HepG2 (cell line): ENCODE results near the gene DAD1. TPM values are rescaled to one million over a fixed set of nuclear protein-coding genes. Genes with fewer than 3 reads are reported as not detected.

ENCODE experiments used
- ATAC-seq: fragments of 200-7000 bp; cut with Tn5 transposase; 3 replicates; pipeline ENCODE4 v1.9.1; 2020; ENCODE audit warnings: mild to moderate bottlenecking, moderate library complexity
- BruUV-seq: library from RNA; stranded (reverse); fragments of 400-500 nt; replicated peaks from 2 replicates; lab custom pipeline; 2021; lab: Mats Ljungman, UMichigan
- CTCF ChIA-PET: fragments of 300-600 bp; formaldehyde crosslinking; extraction: SDS; loops from one replicate; lab custom pipeline; 2021; ENCODE audit warnings: low total read pairs, inconsistent platforms, low intra/inter-chr PET ratio; lab: Yijun Ruan, JAX
- POLR2A ChIA-PET: fragments of 350-600 bp; sonication (Branson Sonifier 250); formaldehyde crosslinking; loops from one replicate; lab custom pipeline; 2020; ENCODE audit warnings: antibody characterized with exemption, inconsistent platforms; lab: Yijun Ruan, JAX
- DNase-seq: peaks from one replicate; pipeline ENCODE4 v3.0.0-alpha.2; 2015; ENCODE audit warnings: low spot score
- FAIRE-seq: peaks from 3 replicates; lab custom pipeline; 2011; peaks lifted over from hg19 to GRCh38; lab: Jason Lieb, UNC
- H2AFZ ChIP-seq: one replicate; pipeline ENCODE4 v1.6.1; 2011; ENCODE audit warnings: low read length, inconsistent platforms
- H3K27ac ChIP-seq: fragments of 300-600 bp; 3 replicates; pipeline ENCODE4 v1.8.0; 2011; ENCODE audit warnings: mixed run types, mild to moderate bottlenecking, mixed read lengths, low read length, inconsistent platforms; ENCODE audit not compliant: insufficient read depth; ENCODE audit errors: extremely low read length
- H3K27me3 ChIP-seq, 2 experiments: fragments of 200-600 bp in 1 of 2; 2 replicates in 1 of 2; 3 replicates in 1 of 2; pipeline versions ENCODE4 v1.6.0 to v1.8.0; 2011; ENCODE audit warnings: low read length in 2 of 2, mild to moderate bottlenecking in 2 of 2, moderate library complexity in 2 of 2, inconsistent platforms in 1 of 2; ENCODE audit not compliant: insufficient read depth in 2 of 2, control insufficient read depth in 1 of 2
- H3K36me3 ChIP-seq, 2 experiments: fragments of 200-600 bp in 1 of 2; replicated peaks in 1 of 2; 2 replicates in 1 of 2; 3 replicates in 1 of 2; pipeline versions ENCODE4 v1.5.1 to v1.8.0; 2011; ENCODE audit warnings: low read length in 2 of 2, inconsistent platforms in 1 of 2; ENCODE audit not compliant: insufficient read depth in 2 of 2, control insufficient read depth in 1 of 2
- H3K4me1 ChIP-seq: 2 replicates; pipeline ENCODE4 v1.5.1; 2012; ENCODE audit warnings: low read length, inconsistent platforms; ENCODE audit not compliant: insufficient read depth
- H3K4me2 ChIP-seq: 2 replicates; pipeline ENCODE4 v1.6.0; 2011; ENCODE audit warnings: low read depth, low read length, inconsistent platforms
- H3K4me3 ChIP-seq, 3 experiments: fragments of 200-600 bp in 1 of 3; sonication (generic), shearing (Covaris generic) in 1 of 3; replicated peaks in 1 of 3; 2 replicates each; pipeline ENCODE4 v1.5.1; 2011 to 2016; ENCODE audit warnings: low read length in 3 of 3, inconsistent platforms in 2 of 3, low read depth in 2 of 3, mild to moderate bottlenecking in 2 of 3, control low read depth in 1 of 3, mixed read lengths in 1 of 3; ENCODE audit not compliant: insufficient read depth in 1 of 3
- H3K79me2 ChIP-seq: one replicate; pipeline ENCODE4 v1.6.1; 2011; ENCODE audit warnings: low read length, inconsistent platforms; ENCODE audit not compliant: insufficient read depth
- H3K9ac ChIP-seq: 2 replicates; pipeline ENCODE4 v1.6.0; 2011; ENCODE audit warnings: mild to moderate bottlenecking, low read depth, low read length, inconsistent platforms; ENCODE audit not compliant: insufficient read depth
- H3K9me3 ChIP-seq: 2 replicates; pipeline ENCODE4 v1.5.1; 2012; ENCODE audit warnings: mild to moderate bottlenecking, low read length
- H4K20me1 ChIP-seq: 2 replicates; pipeline ENCODE4 v1.6.0; 2011; ENCODE audit warnings: inconsistent platforms, mild to moderate bottlenecking, low read length, moderate library complexity; ENCODE audit not compliant: insufficient read depth
- AKNA ChIP-seq: sonication (generic); formaldehyde crosslinking; IDR thresholded peaks from 2 replicates; pipeline ENCODE4 v1.4.0; 2020; ENCODE audit warnings: missing genetic modification reagents, borderline replicate concordance
- GFI1 ChIP-seq: sonication (generic); formaldehyde crosslinking; IDR thresholded peaks from 2 replicates; pipeline ENCODE4 v1.5.0; 2020; ENCODE audit warnings: missing genetic modification reagents, mild to moderate bottlenecking, borderline replicate concordance
- GPBP1L1 ChIP-seq: sonication (generic); formaldehyde crosslinking; IDR thresholded peaks from 2 replicates; pipeline ENCODE4 v1.5.0; 2020; ENCODE audit warnings: mild to moderate bottlenecking, missing genetic modification reagents
- KAT2B ChIP-seq: fragments of 150-350 bp; IDR thresholded peaks from 2 replicates; pipeline ENCODE4 v1.6.1; 2014; ENCODE audit warnings: low read depth, low read length, borderline replicate concordance
- STAG1 ChIP-seq: sonication (generic); formaldehyde crosslinking; IDR thresholded peaks from 2 replicates; pipeline ENCODE4 v1.4.0; 2020; ENCODE audit warnings: missing genetic modification reagents
- ZNF232 ChIP-seq: sonication (generic); formaldehyde crosslinking; IDR thresholded peaks from 2 replicates; pipeline ENCODE4 v1.4.0; 2020; ENCODE audit warnings: missing genetic modification reagents, borderline replicate concordance
- ZNF30 ChIP-seq: sonication (generic); formaldehyde crosslinking; IDR thresholded peaks from 2 replicates; pipeline ENCODE4 v1.5.0; 2020; ENCODE audit warnings: mild to moderate bottlenecking, missing genetic modification reagents
- ZNF510 ChIP-seq: sonication (generic); formaldehyde crosslinking; IDR thresholded peaks from 2 replicates; pipeline ENCODE4 v1.4.0; 2020; ENCODE audit warnings: low read depth, mild to moderate bottlenecking, missing genetic modification reagents
- ZNF720 ChIP-seq: sonication (generic); formaldehyde crosslinking; IDR thresholded peaks from 2 replicates; pipeline ENCODE4 v1.4.0; 2020; ENCODE audit warnings: missing genetic modification reagents
- ZUFSP ChIP-seq: sonication (generic); formaldehyde crosslinking; IDR thresholded peaks from 2 replicates; pipeline ENCODE4 v1.9.0; 2021; ENCODE audit warnings: missing genetic modification reagents, mild to moderate bottlenecking, borderline replicate concordance
- WGBS: methylation state at CpG from one replicate; pipeline ENCODE4 v1.1.6; 2017; ENCODE audit warnings: low lambda C conversion rate; 5-methylcytosine and 5-hydroxymethylcytosine counted together
- in situ Hi-C: cut with HindIII; loops from 2 replicates; pipeline ENCODE4 v1.10.0; 2017; ENCODE audit warnings: low pct_unique_long_range_greater_than_20kb; ENCODE audit not compliant: extremely low pct_ligation_motif_present
- intact Hi-C: fragments of 100-400 bp; cut with micrococcal nuclease; formaldehyde crosslinking; loops from one replicate; pipeline ENCODE4 v1.10.0; 2022; ENCODE audit not compliant: unreplicated experiment
- polyA plus RNA-seq, 8 experiments: library from polyadenylated mRNA; depleted of rRNA in 3 of 8; stranded (reverse) in 7 of 8; unstranded in 1 of 8; fragments of >200 nt; fragmentation: Illumina TruSeq in 4 of 8; extraction: Trizol in 4 of 8; gene quantifications; 2 replicates each; pipeline versions ENCODE4 v1.2.1 to v1.2.3, GENCODE V29; 2011 to 2016; ENCODE audit warnings: low read depth in 4 of 8, missing spikeins in 1 of 8, mixed read lengths in 1 of 8; ENCODE audit not compliant: insufficient read depth in 1 of 8
- total RNA-seq, 5 experiments: library from RNA; depleted of rRNA; stranded (reverse); fragments of >200 nt; fragmentation: Illumina TruSeq; extraction: Trizol; gene quantifications; 2 replicates each; pipeline ENCODE4 v1.2.3, GENCODE V29; 2016; ENCODE audit warnings: low read depth in 1 of 5

Gene DAD1
- total and polyA plus RNA-seq, 2 of the 13 experiments (the other 11 are each of a cell fraction or from before 2014, with no cell fraction given), result 558 to 626 TPM

- peaks cover 4 to 14% of the 10 kb centered on the region in 2 experiments; a peak in 4 of 5 replicates for H3K27me3 ChIP-seq
- ATAC-seq (no peak), FAIRE-seq (no peak), DNase-seq (no peak)
- H3K36me3 ChIP-seq, result no peaks in the 10 kb centered on the region
- H2AFZ ChIP-seq, result no peak overlapping the region
- CTCF ChIA-PET, result no interaction called here
- H3K4me1 ChIP-seq, result no peaks in the 10 kb centered on the region
- POLR2A ChIA-PET, result no interaction called here
- no peaks in the 10 kb centered on the region for H3K9me3 ChIP-seq
- BruUV-seq, result no TSS peak
- H3K9ac ChIP-seq, result no peak overlapping the region
- H3K79me2 ChIP-seq, result no peaks in the 10 kb centered on the region
- intact Hi-C loops (no loop called here), in situ Hi-C loops (no loop called here)
- WGBS, result 54% methylated on average over 2 of the region's 2 CpGs
- H3K4me2 ChIP-seq, result no peak overlapping the region
- TF ChIP-seq GPBP1L1 (CRISPR knock-in tag) (no peak), KAT2B (no peak), ZNF720 (no peak), ZUFSP (CRISPR knock-in tag) (no peak), AKNA (CRISPR knock-in tag) (no peak), ZNF510 (no peak), STAG1 (CRISPR knock-in tag) (no peak), ZNF232 (CRISPR knock-in tag) (no peak), GFI1 (CRISPR knock-in tag) (no peak), ZNF30 (no peak)
- no peak overlapping the region for H3K27ac ChIP-seq
- no peak overlapping the region for H3K4me3 ChIP-seq
- H4K20me1 ChIP-seq, result no peaks in the 10 kb centered on the region
Observed at GRCh38 chr14:22533057-22533704, 55.8 kb downstream of the DAD1 start.
